Fibroblast of pulmonary artery (primary cell): ENCODE results near the gene AMPD1.
A peak's percentile ranks its signal among the peaks of the same experiment; 100 is the strongest.

ENCODE experiments used
- DNase-seq: peaks from one replicate; pipeline ENCODE4 v3.0.0-alpha.2; 2010; ENCODE audit warnings: low read depth
- H3K4me3 ChIP-seq: replicated peaks from 2 replicates; pipeline ENCODE4 v1.5.1; 2011; ENCODE audit warnings: low read depth, mild to moderate bottlenecking, control low read depth, low read length, moderate library complexity
- TF ChIP-seq, protein P1 (sequence below): IDR thresholded peaks from 2 replicates; pipeline ENCODE4 v1.5.1; 2011; ENCODE audit warnings: mild to moderate bottlenecking, control low read depth, low read length, inconsistent platforms; ENCODE audit errors: missing control alignments

AMPD1 gene

DNA sequence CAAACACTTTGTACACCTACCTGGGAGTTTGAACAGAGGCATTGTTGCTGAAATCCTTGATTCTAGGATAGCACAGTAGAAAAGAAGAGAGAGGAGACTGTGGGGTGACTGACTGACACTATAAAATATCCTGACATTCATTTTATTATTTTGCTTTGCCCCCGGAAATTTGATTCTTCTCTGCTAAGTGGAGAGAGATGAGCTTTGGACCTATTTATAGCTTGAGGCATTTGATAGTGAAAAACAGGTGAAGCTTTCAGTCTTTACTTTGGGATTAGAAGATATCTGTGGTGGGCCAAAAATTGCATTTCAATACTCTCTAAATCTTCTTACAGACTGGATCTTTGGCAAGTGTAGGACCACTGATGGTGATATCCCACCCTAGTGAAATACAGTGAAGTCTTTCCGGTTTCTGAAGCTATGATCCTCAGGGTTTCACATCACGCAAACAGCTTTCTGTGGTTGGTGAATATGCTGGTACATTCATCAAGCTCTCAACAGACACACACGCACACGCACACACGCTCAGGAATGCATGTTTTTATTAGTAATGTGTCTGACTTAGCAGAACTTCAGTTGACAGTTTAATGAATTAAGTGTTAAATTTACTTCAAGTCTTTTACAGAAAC, at the start of gene AMPD1:
AMPD1 (minus strand) TSS at position 117 of the 629 bp plus-strand sequence; CDS start at position 42, 75 bp downstream.
- TF ChIP-seq, protein P1, sequence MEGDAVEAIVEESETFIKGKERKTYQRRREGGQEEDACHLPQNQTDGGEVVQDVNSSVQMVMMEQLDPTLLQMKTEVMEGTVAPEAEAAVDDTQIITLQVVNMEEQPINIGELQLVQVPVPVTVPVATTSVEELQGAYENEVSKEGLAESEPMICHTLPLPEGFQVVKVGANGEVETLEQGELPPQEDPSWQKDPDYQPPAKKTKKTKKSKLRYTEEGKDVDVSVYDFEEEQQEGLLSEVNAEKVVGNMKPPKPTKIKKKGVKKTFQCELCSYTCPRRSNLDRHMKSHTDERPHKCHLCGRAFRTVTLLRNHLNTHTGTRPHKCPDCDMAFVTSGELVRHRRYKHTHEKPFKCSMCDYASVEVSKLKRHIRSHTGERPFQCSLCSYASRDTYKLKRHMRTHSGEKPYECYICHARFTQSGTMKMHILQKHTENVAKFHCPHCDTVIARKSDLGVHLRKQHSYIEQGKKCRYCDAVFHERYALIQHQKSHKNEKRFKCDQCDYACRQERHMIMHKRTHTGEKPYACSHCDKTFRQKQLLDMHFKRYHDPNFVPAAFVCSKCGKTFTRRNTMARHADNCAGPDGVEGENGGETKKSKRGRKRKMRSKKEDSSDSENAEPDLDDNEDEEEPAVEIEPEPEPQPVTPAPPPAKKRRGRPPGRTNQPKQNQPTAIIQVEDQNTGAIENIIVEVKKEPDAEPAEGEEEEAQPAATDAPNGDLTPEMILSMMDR: no peak
- H3K4me3 ChIP-seq: no peak within 1 kb of the TSS
- DNase-seq: peak; percentile 27

DNA sequence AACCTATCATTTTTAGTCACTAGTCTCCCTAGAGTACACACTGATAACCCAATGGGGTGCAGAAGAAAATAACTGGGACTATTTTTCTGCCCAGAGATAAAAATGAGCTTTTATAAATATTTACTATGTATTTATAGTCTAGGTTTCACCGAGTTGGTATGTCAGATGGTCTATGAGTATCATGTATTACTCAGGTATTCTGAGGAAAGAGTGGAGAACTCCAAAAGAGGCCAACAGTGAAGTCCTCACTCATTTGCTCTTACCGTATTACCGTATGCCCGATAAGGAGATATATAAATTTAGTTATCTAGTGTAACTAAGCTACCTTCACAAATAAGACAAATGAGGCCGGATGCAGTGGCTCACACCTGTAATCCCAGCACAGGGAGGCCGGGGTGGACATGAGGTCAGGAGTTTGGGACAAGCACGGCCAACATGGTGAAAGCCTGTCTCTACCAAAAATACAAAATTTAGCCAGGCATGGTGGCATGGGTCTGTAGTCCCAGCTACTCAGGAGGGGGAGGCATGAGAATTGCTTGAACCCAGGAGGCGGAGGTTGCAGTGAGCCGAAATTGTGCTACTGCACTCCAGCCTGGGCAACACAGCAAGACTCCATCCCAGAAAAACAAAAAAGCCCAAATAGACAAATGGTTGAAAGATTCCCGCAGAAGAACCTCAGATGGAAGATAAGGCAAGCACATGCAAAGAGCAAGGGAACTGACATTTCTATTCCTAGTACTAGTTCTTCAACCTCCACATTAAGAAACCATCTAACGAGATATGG, 46.8 kb upstream of the AMPD1 start:
- H3K4me3 ChIP-seq: no peak overlapping the region
- TF ChIP-seq, protein P1: no peak
- no peak for DNase-seq

DNA sequence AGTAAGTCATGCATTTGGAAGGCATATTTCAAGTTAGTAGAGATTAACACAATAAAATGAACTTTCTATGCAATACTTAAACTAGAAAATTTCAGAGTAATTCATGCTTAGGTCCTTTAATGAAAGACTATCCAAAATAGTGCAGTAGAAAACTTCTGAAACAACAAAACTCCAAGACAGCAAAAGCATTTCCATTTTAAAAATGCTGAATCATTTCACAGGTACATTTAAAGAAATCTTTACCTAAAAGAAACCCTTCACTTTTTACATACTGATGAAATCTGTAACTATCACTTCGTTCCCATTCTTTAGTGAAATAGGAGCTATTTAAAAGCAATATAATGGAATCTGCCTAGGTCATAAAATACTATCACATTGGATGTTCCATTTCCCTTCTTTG, 45.0 kb upstream of the AMPD1 start:
- no peak overlapping the region for H3K4me3 ChIP-seq
- TF ChIP-seq, protein P1: no peak
- no peak for DNase-seq

DNA sequence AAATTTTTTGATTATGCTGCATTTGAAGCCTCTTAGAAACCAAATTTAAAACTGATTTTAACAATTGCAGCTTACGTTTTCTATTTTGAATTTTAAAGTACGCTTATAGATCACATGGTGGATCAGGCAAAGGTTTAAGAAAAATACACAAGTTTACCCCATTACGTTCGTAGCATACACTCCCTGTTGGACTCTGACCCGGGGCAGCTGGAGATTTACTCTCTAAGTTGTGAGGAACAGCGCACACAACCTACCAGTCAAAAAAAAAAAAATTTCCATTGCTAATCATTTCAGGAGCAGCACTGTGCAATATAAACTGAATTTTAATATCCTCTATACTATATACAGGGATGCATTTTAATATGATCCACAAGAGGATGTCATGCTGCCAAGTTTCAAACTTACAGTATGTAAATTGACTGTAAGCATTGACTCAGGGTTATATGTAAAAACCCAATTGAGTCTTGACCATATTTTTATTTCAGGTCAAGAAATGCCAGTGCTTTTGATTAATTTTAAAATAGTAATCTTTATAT, 42.0 kb upstream of the AMPD1 start:
- TF ChIP-seq, protein P1: no peak
- no peak overlapping the region for H3K4me3 ChIP-seq
- DNase-seq: no peak

DNA sequence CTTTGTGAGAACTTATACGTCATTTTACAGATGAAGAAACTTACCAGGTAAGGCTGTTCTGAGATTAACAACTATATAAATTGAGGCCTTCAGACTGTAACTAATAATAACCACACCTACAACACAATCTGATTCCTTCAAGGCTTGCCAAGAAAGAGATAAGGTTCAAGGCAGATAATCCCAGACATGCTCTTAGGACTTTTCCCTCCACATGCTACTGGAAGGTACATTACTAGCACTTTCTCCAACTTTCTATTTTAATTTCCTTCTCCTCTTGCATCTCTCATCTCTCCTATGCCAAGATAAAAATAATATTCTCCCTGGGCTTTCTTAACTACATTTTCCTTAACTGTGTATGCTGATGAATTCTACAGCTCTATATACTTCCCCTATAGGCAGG, 40.1 kb upstream of the AMPD1 start:
- no peak for DNase-seq
- H3K4me3 ChIP-seq: no peak overlapping the region
- TF ChIP-seq, protein P1: no peak

DNA sequence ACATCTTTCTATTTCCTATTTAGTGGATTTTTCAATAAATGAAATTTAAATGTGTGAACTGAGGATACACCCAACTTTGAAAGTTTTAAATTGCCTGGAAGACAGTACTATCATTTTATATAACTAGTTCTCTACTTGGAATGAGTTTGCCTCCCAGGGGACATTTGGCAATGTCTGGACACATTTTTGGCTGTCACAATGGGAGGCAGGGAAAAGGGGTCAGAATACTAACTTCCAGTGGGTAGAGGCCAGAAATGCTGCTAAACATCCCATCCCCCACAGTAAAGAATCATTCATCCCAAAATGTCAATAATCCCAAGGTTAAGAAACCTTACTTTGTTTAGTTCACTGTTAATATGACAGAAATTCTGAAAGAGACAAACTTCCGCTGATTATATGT, 34.4 kb upstream of the AMPD1 start:
- TF ChIP-seq, protein P1: no peak
- no peak for DNase-seq
- no peak overlapping the region for H3K4me3 ChIP-seq
